Mesenchymal stem cell (in vitro differentiated cells and primary cell): ENCODE results near the gene MACROD2.

Source experiments
- DNase-seq: peaks from one replicate; pipeline ENCODE4 v3.0.0-alpha.2; 2013
- H2AFZ ChIP-seq: one replicate; pipeline ENCODE4 v1.6.1; 2013; ENCODE audit warnings: low read depth, mild to moderate bottlenecking, control low read depth, inconsistent platforms, low read length, moderate library complexity
- H2AK5ac ChIP-seq: 2 replicates; pipeline ENCODE4 v1.6.1; 2013; ENCODE audit warnings: low read length, moderate library complexity, mild to moderate bottlenecking, inconsistent platforms; ENCODE audit not compliant: severe bottlenecking
- H2BK120ac ChIP-seq: one replicate; pipeline ENCODE4 v1.6.1; 2013; ENCODE audit warnings: low read depth, mild to moderate bottlenecking, inconsistent platforms, low read length, moderate library complexity
- H2BK12ac ChIP-seq, 2 experiments: one replicate each; pipeline ENCODE4 v1.6.1; 2013; ENCODE audit warnings: inconsistent platforms in 2 of 2, low read length in 2 of 2, mild to moderate bottlenecking in 2 of 2, moderate library complexity in 2 of 2, control low read depth in 1 of 2
- H2BK15ac ChIP-seq: one replicate; pipeline ENCODE4 v1.6.1; 2013; ENCODE audit warnings: mild to moderate bottlenecking, low read depth, inconsistent platforms; ENCODE audit not compliant: poor library complexity, severe bottlenecking
- H2BK5ac ChIP-seq: 2 replicates; pipeline ENCODE4 v1.6.1; 2013; ENCODE audit warnings: low read depth, mild to moderate bottlenecking, low read length, control low read depth, inconsistent platforms; ENCODE audit not compliant: poor library complexity, severe bottlenecking
- H3K14ac ChIP-seq, 2 experiments: one replicate each; pipeline ENCODE4 v1.6.1; 2013; ENCODE audit warnings: inconsistent platforms in 2 of 2, low read length in 2 of 2, control low read depth in 1 of 2, mild to moderate bottlenecking in 1 of 2, moderate library complexity in 1 of 2
- H3K18ac ChIP-seq, 2 experiments: one replicate each; pipeline ENCODE4 v1.6.1; 2013; ENCODE audit warnings: inconsistent platforms in 2 of 2, low read length in 2 of 2, control low read depth in 1 of 2, low read depth in 1 of 2, mild to moderate bottlenecking in 1 of 2
- H3K23ac ChIP-seq, 2 experiments: one replicate each; pipeline ENCODE4 v1.6.1; 2013; ENCODE audit warnings: inconsistent platforms in 2 of 2, low read length in 2 of 2, mild to moderate bottlenecking in 2 of 2, moderate library complexity in 2 of 2, control low read depth in 1 of 2
- H3K27ac ChIP-seq: 2 replicates; pipeline ENCODE4 v1.5.1; 2013; ENCODE audit warnings: mild to moderate bottlenecking, moderate library complexity, low read length, control low read depth, inconsistent platforms; ENCODE audit not compliant: poor library complexity, severe bottlenecking
- H3K27me3 ChIP-seq, 2 experiments: 2 replicates each; pipeline versions ENCODE4 v1.6.1 to v1.7.0; 2013; ENCODE audit warnings: low read length in 2 of 2, mild to moderate bottlenecking in 2 of 2, moderate library complexity in 2 of 2, control low read depth in 1 of 2, inconsistent platforms in 1 of 2; ENCODE audit not compliant: control insufficient read depth in 1 of 2, insufficient read depth in 1 of 2
- H3K36me3 ChIP-seq, 2 experiments: 2 replicates each; pipeline versions ENCODE4 v1.6.1 to v1.7.0; 2013; ENCODE audit warnings: low read length in 2 of 2, control low read depth in 1 of 2, inconsistent platforms in 1 of 2, low read depth in 1 of 2, mild to moderate bottlenecking in 1 of 2; ENCODE audit not compliant: insufficient read depth in 2 of 2, control insufficient read depth in 1 of 2
- H3K4ac ChIP-seq, 2 experiments: one replicate each; pipeline ENCODE4 v1.6.1; 2013; ENCODE audit warnings: inconsistent platforms in 2 of 2, low read length in 2 of 2, mild to moderate bottlenecking in 2 of 2, moderate library complexity in 2 of 2, control low read depth in 1 of 2, low read depth in 1 of 2
- H3K4me1 ChIP-seq: 2 replicates; pipeline ENCODE4 v1.6.1; 2013; ENCODE audit warnings: low read depth, low read length, control low read depth; ENCODE audit not compliant: control insufficient read depth, insufficient read depth
- H3K4me2 ChIP-seq: 2 replicates; pipeline ENCODE4 v1.6.1; 2013; ENCODE audit warnings: low read length, mild to moderate bottlenecking, inconsistent platforms; ENCODE audit not compliant: poor library complexity, severe bottlenecking
- H3K4me3 ChIP-seq, 2 experiments: 2 replicates each; pipeline versions ENCODE4 v1.5.1 to v1.7.0; 2013; ENCODE audit warnings: low read length in 2 of 2, mild to moderate bottlenecking in 2 of 2, control low read depth in 1 of 2, low read depth in 1 of 2; ENCODE audit not compliant: insufficient read depth in 1 of 2
- H3K79me1 ChIP-seq: replicated peaks from 2 replicates; pipeline ENCODE4 v1.6.1; 2013; ENCODE audit warnings: mild to moderate bottlenecking, control low read depth, low read length, inconsistent platforms; ENCODE audit not compliant: poor library complexity, severe bottlenecking
- H3K9ac ChIP-seq: 2 replicates; pipeline ENCODE4 v1.7.0; 2013; ENCODE audit warnings: mild to moderate bottlenecking, low read length, moderate library complexity
- H3K9me3 ChIP-seq: 2 replicates; pipeline ENCODE4 v1.7.0; 2013; ENCODE audit warnings: mild to moderate bottlenecking, low read length; ENCODE audit not compliant: control insufficient read depth
- H4K8ac ChIP-seq: one replicate; pipeline ENCODE4 v1.6.1; 2013; ENCODE audit warnings: inconsistent platforms, mild to moderate bottlenecking, low read length, moderate library complexity
- H4K91ac ChIP-seq: one replicate; pipeline ENCODE4 v1.6.1; 2013; ENCODE audit warnings: mild to moderate bottlenecking, low read length, inconsistent platforms
- WGBS: methylation state at CpG from one replicate; pipeline ENCODE4 v1.1.7; 2013; ENCODE audit warnings: mixed read lengths; 5-methylcytosine and 5-hydroxymethylcytosine counted together

Gene MACROD2

DNA sequence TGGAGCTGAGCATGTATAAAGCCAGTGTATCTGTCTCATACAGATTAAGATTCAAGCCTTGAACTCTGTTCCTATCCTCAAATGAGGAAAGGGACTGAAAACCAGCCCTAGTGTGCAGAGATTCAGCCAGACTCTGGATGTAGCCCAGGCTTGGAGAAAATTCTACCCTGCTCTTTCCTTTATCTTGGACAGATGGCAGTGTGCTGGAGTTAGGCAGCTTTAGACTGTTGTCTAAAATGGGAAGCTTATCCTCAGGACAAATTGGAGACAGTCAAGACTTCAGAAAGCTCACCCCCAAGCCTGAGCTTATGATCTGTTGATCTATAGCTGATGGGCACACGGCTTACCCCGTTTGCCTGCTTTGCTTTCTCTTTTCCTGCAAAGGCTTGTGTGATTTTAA lies 1520.4 kb downstream of the MACROD2 start:
- no peak for DNase-seq
- WGBS = 87% methylated on average over 2 of the region's 2 CpGs
- Histone ChIP-seq H3K18ac (no peak overlapping the region), H3K14ac (no peak overlapping the region), H2AFZ (no peak overlapping the region), H3K36me3 (no peaks in the 10 kb centered on the region), H4K91ac (no peak overlapping the region), H3K27me3 (no peaks in the 10 kb centered on the region), H3K4me2 (no peak overlapping the region), H3K9me3 (no peaks in the 10 kb centered on the region), H2BK120ac (no peak overlapping the region), H3K4ac (no peak overlapping the region), H2AK5ac (no peak overlapping the region), H3K27ac (no peak overlapping the region), H2BK12ac (no peak overlapping the region), H3K4me3 (no peak overlapping the region), H3K79me1 (no peaks in the 10 kb centered on the region), H3K9ac (no peak overlapping the region), H3K23ac (no peak overlapping the region), H2BK15ac (no peak overlapping the region), H4K8ac (no peak overlapping the region), H3K4me1 (no peaks in the 10 kb centered on the region), H2BK5ac (no peak overlapping the region)

GRCh38 chr20:15520930-15521524 lies 1525.7 kb downstream of the MACROD2 start:
- Histone ChIP-seq H3K18ac (no peak overlapping the region), H2AK5ac (no peak overlapping the region), H4K8ac (no peak overlapping the region), H3K4me1 (no peaks in the 10 kb centered on the region), H3K36me3 (no peaks in the 10 kb centered on the region), H3K9ac (no peak overlapping the region), H3K4me2 (no peak overlapping the region), H3K23ac (no peak overlapping the region), H3K14ac (no peak overlapping the region), H4K91ac (no peak overlapping the region), H3K27me3 (no peaks in the 10 kb centered on the region), H3K4ac (no peak overlapping the region), H3K4me3 (no peak overlapping the region), H3K79me1 (no peaks in the 10 kb centered on the region), H3K27ac (no peak overlapping the region), H2BK120ac (no peak overlapping the region), H2AFZ (no peak overlapping the region), H2BK15ac (no peak overlapping the region), H2BK12ac (no peak overlapping the region), H3K9me3 (no peaks in the 10 kb centered on the region), H2BK5ac (no peak overlapping the region)
- no peak for DNase-seq
- 89% methylated on average over 5 of the region's 6 CpGs for WGBS

- H3K79me1 ChIP-seq = no peaks in the 10 kb centered on the region
- WGBS = 66% methylated on average over 3 of the region's 3 CpGs
- no peak overlapping the region for H3K4ac ChIP-seq
- H2BK12ac ChIP-seq = no peak overlapping the region
- H2AFZ ChIP-seq = no peak overlapping the region
- H4K91ac ChIP-seq = no peak overlapping the region
- no peak overlapping the region for H4K8ac ChIP-seq
- DNase-seq = no peak
- H3K9ac ChIP-seq = no peak overlapping the region
- no peaks in the 10 kb centered on the region for H3K27me3 ChIP-seq
- H3K27ac ChIP-seq = no peak overlapping the region
- H2BK15ac ChIP-seq = no peak overlapping the region
- H3K23ac ChIP-seq = no peak overlapping the region
- H3K18ac ChIP-seq = no peak overlapping the region
- no peaks in the 10 kb centered on the region for H3K4me1 ChIP-seq
- H3K4me2 ChIP-seq = no peak overlapping the region
- H2BK120ac ChIP-seq = no peak overlapping the region
- H3K9me3 ChIP-seq = no peaks in the 10 kb centered on the region
- H3K4me3 ChIP-seq = no peak overlapping the region
- H3K14ac ChIP-seq = no peak overlapping the region
- H2BK5ac ChIP-seq = no peak overlapping the region
- no peak overlapping the region for H2AK5ac ChIP-seq
- H3K36me3 ChIP-seq = no peaks in the 10 kb centered on the region
Measured at GRCh38 chr20:15523400-15523799, 1528.1 kb downstream of the MACROD2 start.

DNA sequence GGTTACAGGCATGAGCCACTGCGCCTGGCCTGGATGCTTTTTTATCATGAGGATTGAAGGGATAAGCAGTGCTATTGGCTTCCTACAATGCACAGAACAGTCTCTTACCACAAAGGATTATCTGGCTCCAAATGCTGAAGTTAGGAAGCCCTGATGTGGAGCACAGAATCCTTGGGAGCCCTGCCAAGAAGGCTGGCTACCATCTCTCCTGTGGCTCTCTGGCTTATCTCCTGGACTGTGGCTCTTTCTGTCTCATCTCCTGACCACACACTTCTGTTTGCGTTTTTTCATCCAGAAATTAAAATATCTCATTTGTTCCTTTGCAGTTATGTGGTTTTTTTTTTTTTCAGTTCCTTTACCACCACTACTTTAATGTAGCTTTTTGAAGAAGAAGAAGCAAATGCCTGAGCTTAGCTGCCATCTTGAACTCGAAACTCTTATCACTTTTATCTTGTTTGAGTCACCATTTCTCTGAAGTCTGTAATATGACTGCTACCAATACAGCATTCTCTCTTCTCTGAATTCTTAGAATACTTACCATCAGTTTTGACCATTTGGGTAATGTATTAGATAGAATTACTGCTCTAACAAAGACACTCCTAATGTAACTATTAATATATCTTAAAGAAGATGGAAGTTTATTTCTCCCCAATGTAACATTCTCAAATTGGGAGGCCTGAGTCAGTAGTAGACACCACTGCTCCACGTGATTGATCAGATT lies 1533.2 kb downstream of the MACROD2 start:
- Histone ChIP-seq H3K79me1 (no peaks in the 10 kb centered on the region), H3K23ac (no peak overlapping the region), H4K8ac (no peak overlapping the region), H4K91ac (no peak overlapping the region), H3K4me1 (no peaks in the 10 kb centered on the region), H3K4me3 (no peak overlapping the region), H2BK5ac (no peak overlapping the region), H2BK12ac (no peak overlapping the region), H3K4ac (no peak overlapping the region), H3K27me3 (no peaks in the 10 kb centered on the region), H3K9me3 (no peaks in the 10 kb centered on the region), H3K36me3 (no peaks in the 10 kb centered on the region), H3K4me2 (no peak overlapping the region), H3K18ac (no peak overlapping the region), H3K14ac (no peak overlapping the region), H3K9ac (no peak overlapping the region), H3K27ac (no peak overlapping the region), H2AK5ac (no peak overlapping the region), H2BK15ac (no peak overlapping the region), H2BK120ac (no peak overlapping the region), H2AFZ (no peak overlapping the region)
- DNase-seq = peak; percentile 72
- WGBS = 36% methylated on average over 3 of the region's 4 CpGs
